Measurements from ENCODE around the gene CPHXL. TPM values are rescaled to one million over a fixed set of nuclear protein-coding genes. Genes with fewer than 3 reads are reported as not detected.

The CPHXL gene
- total RNA-seq, result not detected

DNA sequence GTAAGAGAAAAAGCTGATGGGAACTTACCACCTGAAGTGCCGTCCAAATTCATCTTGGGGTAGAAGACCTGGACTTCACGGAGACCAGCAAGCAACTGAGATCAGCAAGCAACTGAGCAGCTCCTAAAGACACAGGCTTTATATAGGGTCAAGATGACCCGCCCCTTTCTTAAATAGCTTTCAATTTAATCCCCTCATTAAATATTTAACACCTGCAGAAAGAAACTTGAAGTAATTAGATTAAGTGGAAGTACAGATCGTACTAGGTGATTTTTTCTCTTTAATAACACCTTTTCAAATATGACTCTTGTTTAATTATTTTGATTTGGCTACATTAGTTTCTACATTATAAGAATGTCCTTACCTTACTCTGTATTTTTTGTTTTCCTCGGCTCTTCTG is at the start of gene CPHXL:
CPHXL (minus strand) TSS at position 101 of the 400 bp plus-strand sequence; CDS start at position 53, 48 bp downstream.
- no peak for DNase-seq
- Mint-ChIP-seq H3K27ac (no peak within 1 kb of the TSS), H3K36me3 (no peaks in the 10 kb centered on the region), H3K4me3 (no peak within 1 kb of the TSS), H3K9me3 (peaks cover 2% of the 10 kb centered on the region), H3K27me3 (no peaks in the 10 kb centered on the region), H3K4me1 (ENCODE audit: low read depth) (no peaks in the 10 kb centered on the region)
- intact Hi-C loops (cut with micrococcal nuclease), result no loop called here
- ChIA-PET CTCF (no interaction called here), POLR2A (no interaction called here)

DNA sequence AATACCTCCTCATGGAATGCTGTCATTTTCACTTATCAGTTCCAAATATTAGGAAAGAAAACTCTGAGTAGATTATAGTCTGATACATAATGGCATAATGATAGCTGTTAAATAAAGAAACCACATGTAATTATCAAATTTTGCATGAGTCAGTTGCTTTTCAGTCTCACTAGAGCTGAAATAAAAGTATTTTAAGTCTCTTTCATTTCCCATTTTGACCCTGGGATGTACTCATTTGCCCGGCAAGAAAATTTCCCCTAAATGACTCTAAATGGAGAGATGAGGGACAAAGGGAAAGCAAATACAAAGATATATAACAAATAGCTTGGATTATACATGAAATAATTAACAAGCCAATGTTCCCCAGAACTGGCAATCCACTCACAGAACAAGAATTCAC is 47.9 kb upstream of the CPHXL start:
- Mint-ChIP-seq H3K4me1 (ENCODE audit: low read depth) (no peaks in the 10 kb centered on the region), H3K4me3 (no peak overlapping the region), H3K27ac (no peak overlapping the region), H3K36me3 (no peaks in the 10 kb centered on the region), H3K9me3 (no peaks in the 10 kb centered on the region), H3K27me3 (peaks cover 34% of the 10 kb centered on the region)
- CTCF ChIA-PET, result interaction anchor here (0.6 to 1.8 kb wide), 4 partner anchors 10 to 1397 kb away, joined by 3 to 5 read pairs (median 4); no protein-coding TSS in a partner anchor
- intact Hi-C loops (cut with micrococcal nuclease), result no loop called here
- POLR2A ChIA-PET, result no interaction called here
- DNase-seq, result no peak

DNA sequence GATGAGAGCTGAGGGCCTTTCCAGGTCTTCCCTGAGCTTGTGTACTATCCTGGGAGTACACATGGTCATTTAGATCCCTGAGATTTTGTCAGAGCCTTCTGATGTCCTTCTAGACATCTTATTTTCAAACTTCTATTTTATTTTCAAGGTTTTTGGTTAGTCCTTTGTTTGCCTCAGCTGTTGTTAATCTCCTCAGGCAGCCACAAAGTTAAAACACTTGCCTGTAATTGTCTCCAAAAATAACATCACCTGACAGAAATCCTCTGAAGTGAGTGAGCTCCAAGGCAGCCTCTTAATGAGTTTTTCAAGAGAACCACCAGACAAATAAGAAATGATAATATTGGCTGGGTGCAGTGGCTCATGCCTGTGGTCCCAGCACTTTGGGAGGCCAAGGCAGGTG is 43.8 kb upstream of the CPHXL start:
- Mint-ChIP-seq H3K36me3 (no peaks in the 10 kb centered on the region), H3K4me3 (no peak overlapping the region), H3K27me3 (peaks cover 21% of the 10 kb centered on the region), H3K9me3 (no peaks in the 10 kb centered on the region), H3K4me1 (ENCODE audit: low read depth) (no peaks in the 10 kb centered on the region), H3K27ac (no peak overlapping the region)
- ChIA-PET POLR2A (no interaction called here), CTCF (no interaction called here)
- intact Hi-C loops (cut with micrococcal nuclease), result no loop called here
- no peak for DNase-seq

DNA sequence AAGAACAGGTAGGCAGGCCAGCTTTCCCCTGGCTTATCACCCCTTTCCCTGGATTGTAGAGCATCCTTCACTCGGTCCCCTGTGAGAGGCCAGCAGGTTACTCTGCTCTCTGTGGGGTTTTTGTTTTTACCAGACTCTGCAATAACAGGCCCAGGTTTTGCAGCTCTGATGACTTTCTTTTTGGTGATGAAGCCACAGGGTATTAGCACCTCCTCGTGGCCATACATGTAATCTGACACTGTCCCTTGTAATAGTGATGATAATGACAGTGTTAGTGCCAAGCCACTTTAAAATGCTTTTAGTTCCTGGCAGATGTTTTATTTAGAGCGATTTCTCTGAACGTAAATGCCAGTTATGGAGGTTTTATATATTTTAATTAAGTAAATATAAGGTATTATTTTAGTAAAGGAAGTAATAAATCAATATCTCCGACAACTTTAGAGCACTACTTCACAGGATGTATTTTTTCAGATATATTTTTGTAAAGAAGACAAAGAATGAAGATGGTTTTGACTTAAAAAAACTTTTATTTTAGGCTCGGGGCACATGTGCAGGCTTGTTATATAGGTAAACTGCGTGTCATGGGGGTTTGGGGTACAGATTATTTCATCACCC is 38.0 kb upstream of the CPHXL start:
- peak; percentile 70 for DNase-seq
- Mint-ChIP-seq H3K4me1 (ENCODE audit: low read depth) (peaks cover 11% of the 10 kb centered on the region), H3K36me3 (no peaks in the 10 kb centered on the region), H3K9me3 (no peaks in the 10 kb centered on the region), H3K27ac (no peak overlapping the region), H3K27me3 (peaks cover 4% of the 10 kb centered on the region), H3K4me3 (no peak overlapping the region)
- ChIA-PET POLR2A (no interaction called here), CTCF (interaction anchor here (0.6 to 2.1 kb wide), 23 partner anchors 8 to 1408 kb away, joined by 3 to 20 read pairs (median 5); partner anchors contain the start of genes CFDP1, KARS1, TERF2IP and TMEM170A)
- intact Hi-C loops (cut with micrococcal nuclease), result loop anchor here (1.0 to 10.0 kb wide), 8 partner anchors 69 to 565 kb away; partner anchors contain the start of genes ADAT1, GABARAPL2, KARS1 and TERF2IP

DNA sequence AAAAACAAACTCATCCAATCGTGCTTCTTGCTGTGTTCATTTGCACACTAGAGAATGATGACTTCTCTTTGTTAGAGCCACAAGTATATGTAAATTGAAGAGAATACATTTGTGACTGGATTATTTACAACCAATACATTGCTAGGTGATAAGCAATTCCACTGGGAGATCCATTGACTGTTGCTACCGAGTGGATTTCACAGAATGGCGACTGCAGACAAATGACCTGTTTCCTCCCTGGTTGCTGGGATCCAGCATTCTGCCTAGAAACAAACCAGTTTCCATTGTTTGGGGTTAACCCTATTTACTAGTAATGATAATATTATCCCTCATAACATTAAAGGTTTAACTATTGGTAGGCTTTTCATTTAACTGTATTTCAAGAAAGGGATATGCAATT is 36.9 kb upstream of the CPHXL start:
- CTCF ChIA-PET, result interaction anchor here (0.8 to 2.1 kb wide), 15 partner anchors 9 to 564 kb away, joined by 3 to 20 read pairs (median 6); partner anchors contain the start of genes KARS1, TERF2IP and TMEM170A
- no peak overlapping the region for H3K27ac Mint-ChIP-seq

DNA sequence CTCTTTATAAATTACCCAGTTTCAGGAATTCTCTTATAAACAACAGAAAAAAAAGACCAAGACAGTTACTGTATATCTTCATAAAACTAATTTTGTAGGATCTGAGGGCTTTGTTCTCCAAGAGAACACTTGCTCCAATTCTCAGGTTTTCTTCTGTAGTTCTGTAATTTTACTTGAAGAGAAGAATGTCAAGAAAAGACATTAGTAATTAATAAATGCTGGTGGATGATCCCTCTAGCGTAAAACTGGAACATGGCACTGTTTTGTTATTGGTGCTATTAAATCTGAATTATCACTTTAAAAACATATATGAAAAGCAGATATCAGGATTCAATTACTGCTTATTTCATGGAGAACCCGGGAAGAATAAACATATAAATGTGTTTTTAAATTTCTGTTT is 36.5 kb upstream of the CPHXL start:
- no peaks in the 10 kb centered on the region for H3K36me3 Mint-ChIP-seq
- intact Hi-C loops (cut with micrococcal nuclease), result loop anchor here (5.0 to 10.0 kb wide), 3 partner anchors 68 to 528 kb away; partner anchors contain the start of gene GABARAPL2
- DNase-seq, result no peak
- H3K27me3 Mint-ChIP-seq, result peaks cover 4% of the 10 kb centered on the region
- CTCF ChIA-PET, result interaction anchor here (2.0 to 2.1 kb wide), 2 partner anchors 117 to 563 kb away, joined by 5 to 18 read pairs; no protein-coding TSS in a partner anchor
- H3K4me1 Mint-ChIP-seq (ENCODE audit: low read depth), result peaks cover 13% of the 10 kb centered on the region
- POLR2A ChIA-PET, result interaction anchor here (0.7 kb wide), 1 partner anchor 115 kb away, joined by 3 read pairs; the partner anchor contains the start of genes KARS1 and TERF2IP
- H3K9me3 Mint-ChIP-seq, result no peaks in the 10 kb centered on the region
- H3K27ac Mint-ChIP-seq, result no peak overlapping the region
- H3K4me3 Mint-ChIP-seq, result no peak overlapping the region

More for the DNA sequence above, 36.9 kb upstream of the CPHXL start:
- Mint-ChIP-seq H3K9me3 (no peaks in the 10 kb centered on the region), H3K36me3 (no peaks in the 10 kb centered on the region), H3K4me3 (no peak overlapping the region), H3K27me3 (peaks cover 4% of the 10 kb centered on the region), H3K4me1 (ENCODE audit: low read depth) (peaks cover 12% of the 10 kb centered on the region)
- intact Hi-C loops (cut with micrococcal nuclease), result loop anchor here (5.0 to 10.0 kb wide), 3 partner anchors 68 to 528 kb away; partner anchors contain the start of gene GABARAPL2
- POLR2A ChIA-PET, result interaction anchor here (0.7 kb wide), 1 partner anchor 116 kb away, joined by 3 read pairs; the partner anchor contains the start of genes KARS1 and TERF2IP
- DNase-seq, result no peak

DNA sequence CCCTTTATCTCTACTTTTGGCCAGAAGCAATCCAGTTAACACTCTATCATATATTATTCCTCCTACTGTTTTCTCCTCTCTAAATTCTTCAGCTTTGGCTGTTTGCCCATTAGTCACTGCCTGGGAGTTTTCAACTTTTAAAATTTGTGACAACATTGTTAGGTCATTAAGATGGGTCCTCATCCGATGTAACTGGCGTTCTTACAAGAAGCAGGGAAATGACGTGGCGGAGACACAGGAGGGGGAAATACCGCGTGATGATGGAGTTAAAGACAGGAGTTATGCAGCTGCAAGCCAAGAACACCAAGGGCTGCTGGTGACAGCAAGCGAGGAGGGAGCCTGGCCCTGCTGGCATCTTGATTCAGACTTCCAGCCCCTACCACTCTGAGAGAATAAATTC is 34.8 kb upstream of the CPHXL start:
- Mint-ChIP-seq H3K36me3 (no peaks in the 10 kb centered on the region), H3K9me3 (no peaks in the 10 kb centered on the region), H3K4me1 (ENCODE audit: low read depth) (peaks cover 13% of the 10 kb centered on the region), H3K4me3 (no peak overlapping the region), H3K27me3 (peaks cover 3% of the 10 kb centered on the region), H3K27ac (peak overlapping the region; percentile 57)
- DNase-seq, result peak; percentile 28
- intact Hi-C loops (cut with micrococcal nuclease), result loop anchor here (1.0 to 10.0 kb wide), 4 partner anchors 66 to 526 kb away; partner anchors contain the start of gene GABARAPL2
- CTCF ChIA-PET, result no interaction called here
- POLR2A ChIA-PET, result no interaction called here

DNA sequence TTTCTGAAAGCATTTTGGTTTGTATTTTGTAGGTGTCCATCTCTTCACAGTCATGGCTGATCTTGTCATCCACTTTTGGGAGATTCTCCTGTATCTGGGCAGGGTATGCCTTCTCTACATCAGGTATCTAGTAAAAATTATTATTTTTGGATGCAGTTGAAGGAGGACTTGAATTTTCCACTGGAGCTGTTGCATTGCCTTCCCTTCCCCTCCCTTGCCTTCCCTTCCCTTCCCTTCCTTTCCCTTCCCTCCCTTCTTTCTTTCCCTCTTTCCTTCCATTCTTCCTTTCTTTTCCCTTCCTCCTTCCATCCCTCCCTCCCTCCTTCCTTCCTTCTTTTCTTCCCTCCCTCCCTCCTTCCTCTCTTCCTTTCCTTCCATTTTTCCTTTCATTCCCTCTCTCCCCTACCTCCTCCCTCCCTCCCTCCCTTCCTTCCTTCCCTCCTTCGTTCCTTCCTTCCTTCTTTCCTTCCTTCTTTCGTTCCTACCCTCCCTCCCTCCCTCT is 33.8 kb upstream of the CPHXL start:
- ChIA-PET CTCF (no interaction called here), POLR2A (no interaction called here)
- no peak overlapping the region for H3K4me3 Mint-ChIP-seq
- intact Hi-C loops (cut with micrococcal nuclease), result loop anchor here (5.0 to 10.0 kb wide), 3 partner anchors 65 to 525 kb away; partner anchors contain the start of gene GABARAPL2
- no peak overlapping the region for H3K27ac Mint-ChIP-seq
- peaks cover 13% of the 10 kb centered on the region for H3K4me1 Mint-ChIP-seq (ENCODE audit: low read depth)
- no peaks in the 10 kb centered on the region for H3K9me3 Mint-ChIP-seq
- H3K27me3 Mint-ChIP-seq, result peaks cover 3% of the 10 kb centered on the region
- DNase-seq, result no peak
- no peaks in the 10 kb centered on the region for H3K36me3 Mint-ChIP-seq

DNA sequence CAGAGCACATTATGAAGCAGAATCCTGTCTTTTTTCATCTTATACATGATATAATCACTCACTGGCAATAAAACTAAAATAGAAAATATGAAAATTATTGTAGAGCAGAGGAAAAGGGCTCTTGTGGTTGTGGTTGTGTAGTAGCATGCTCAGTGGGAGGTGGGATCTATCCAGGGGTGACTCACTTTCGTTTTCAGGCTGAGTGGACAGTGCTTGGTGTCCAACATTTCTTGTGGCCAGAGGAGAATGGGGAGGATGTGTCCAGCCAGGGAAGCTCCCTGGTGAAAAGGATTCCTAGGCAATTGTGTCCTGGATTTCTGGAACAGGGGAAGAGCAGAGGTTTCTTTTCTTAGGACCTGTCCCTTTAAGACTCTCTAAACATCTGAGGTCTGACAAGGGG is 31.9 kb upstream of the CPHXL start:
- H3K36me3 Mint-ChIP-seq, result no peaks in the 10 kb centered on the region
- peaks cover 3% of the 10 kb centered on the region for H3K27me3 Mint-ChIP-seq
- POLR2A ChIA-PET, result no interaction called here
- DNase-seq, result peak; percentile 16
- CTCF ChIA-PET, result no interaction called here
- intact Hi-C loops (cut with micrococcal nuclease), result no loop called here
- peaks cover 13% of the 10 kb centered on the region for H3K4me1 Mint-ChIP-seq (ENCODE audit: low read depth)
- no peak overlapping the region for H3K4me3 Mint-ChIP-seq
- H3K27ac Mint-ChIP-seq, result no peak overlapping the region
- no peaks in the 10 kb centered on the region for H3K9me3 Mint-ChIP-seq

DNA sequence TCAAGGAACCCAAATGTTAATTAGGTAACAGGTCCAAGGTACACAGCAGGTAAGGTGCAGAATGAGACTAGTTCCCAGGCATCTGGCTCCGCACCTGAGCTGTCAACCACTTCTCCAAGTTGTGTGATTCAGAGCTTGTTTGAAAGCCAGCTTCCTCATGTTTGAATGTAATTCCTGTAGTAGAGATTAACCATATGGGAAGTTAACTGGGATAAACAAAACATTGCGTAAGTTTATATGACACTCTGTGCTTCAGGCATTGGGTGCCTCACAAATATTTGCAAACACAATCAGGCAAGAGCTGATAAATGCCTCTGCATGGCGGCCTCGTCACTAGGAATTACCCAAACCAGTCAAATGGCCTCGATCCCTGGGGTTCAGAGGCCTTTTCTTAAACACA is 27.9 kb upstream of the CPHXL start:
- Mint-ChIP-seq H3K9me3 (no peaks in the 10 kb centered on the region), H3K4me3 (no peak overlapping the region), H3K4me1 (ENCODE audit: low read depth) (peaks cover 2% of the 10 kb centered on the region), H3K36me3 (no peaks in the 10 kb centered on the region), H3K27me3 (peaks cover 3% of the 10 kb centered on the region), H3K27ac (no peak overlapping the region)
- intact Hi-C loops (cut with micrococcal nuclease), result no loop called here
- ChIA-PET POLR2A (no interaction called here), CTCF (interaction anchor here (1.6 kb wide), 1 partner anchor 10 kb away, joined by 7 read pairs; no protein-coding TSS in a partner anchor)
- DNase-seq, result no peak

DNA sequence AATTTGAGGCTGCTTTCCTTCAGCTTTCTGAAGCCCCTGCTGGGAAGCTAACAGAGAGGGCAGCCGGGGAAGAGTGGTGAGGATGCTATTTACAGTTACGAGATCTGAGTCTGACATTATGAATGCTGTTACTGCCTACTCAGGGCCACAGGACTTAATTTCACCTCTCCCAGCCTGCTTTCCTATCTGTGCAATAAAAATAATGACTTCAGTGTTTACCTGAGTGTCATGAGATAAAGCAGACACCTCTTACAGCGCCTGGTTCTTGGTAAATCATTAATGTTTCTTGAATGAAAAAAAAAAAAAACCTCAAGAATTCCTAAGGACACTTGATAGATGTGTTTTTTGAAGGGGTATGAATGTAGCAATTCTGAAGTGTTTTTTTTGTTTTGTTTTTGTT is 24.2 kb upstream of the CPHXL start:
- H3K4me1 Mint-ChIP-seq (ENCODE audit: low read depth), result no peaks in the 10 kb centered on the region
- POLR2A ChIA-PET, result no interaction called here
- no peak overlapping the region for H3K27ac Mint-ChIP-seq
- DNase-seq, result no peak
- peaks cover 17% of the 10 kb centered on the region for H3K27me3 Mint-ChIP-seq
- no peaks in the 10 kb centered on the region for H3K36me3 Mint-ChIP-seq
- CTCF ChIA-PET, result no interaction called here
- H3K4me3 Mint-ChIP-seq, result no peak overlapping the region
- intact Hi-C loops (cut with micrococcal nuclease), result no loop called here
- H3K9me3 Mint-ChIP-seq, result no peaks in the 10 kb centered on the region

DNA sequence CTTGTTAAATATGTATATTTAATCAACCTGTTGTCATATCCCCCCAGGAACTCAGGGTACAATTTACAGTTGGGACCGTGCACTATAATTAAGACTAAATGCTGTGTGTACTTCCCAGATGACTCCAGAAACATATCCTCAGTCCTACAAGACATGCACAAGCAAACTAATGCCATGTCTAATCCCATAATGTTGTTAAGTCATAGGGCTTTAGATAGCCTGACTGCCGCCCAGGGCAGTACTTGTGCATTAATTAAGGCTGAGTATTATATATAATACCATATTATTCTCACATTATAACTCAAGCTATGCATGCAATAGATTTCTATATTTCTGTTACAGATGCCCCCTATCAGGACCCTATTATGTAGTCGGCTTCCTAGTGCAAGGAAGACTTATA is 20.1 kb upstream of the CPHXL start:
- Mint-ChIP-seq H3K9me3 (peaks cover 10% of the 10 kb centered on the region), H3K4me1 (ENCODE audit: low read depth) (no peaks in the 10 kb centered on the region), H3K36me3 (peaks cover 3% of the 10 kb centered on the region), H3K27me3 (peaks cover 24% of the 10 kb centered on the region), H3K4me3 (no peak overlapping the region), H3K27ac (no peak overlapping the region)
- intact Hi-C loops (cut with micrococcal nuclease), result no loop called here
- ChIA-PET POLR2A (no interaction called here), CTCF (no interaction called here)
- DNase-seq, result no peak

Measured in activated CD4-positive, alpha-beta memory T cell treated with anti-CD3 and anti-CD28 coated beads for 36 hours (primary cell).